ENCODE results near the gene RSBN1L.
"Not testable (repeated sequence)": the region's sequence is repeated elsewhere in the genome, so short reads cannot be mapped to it uniquely, and the experiment has no call there.

RSBN1L gene

GRCh38 chr7:77778535-77778934, 82.3 kb downstream of the RSBN1L start:
- no peak for DNase-seq

GRCh38 chr7:77782383-77782782, 86.1 kb downstream of the RSBN1L start:
- DNase-seq: no peak

GRCh38 chr7:77783111-77783510, 86.9 kb downstream of the RSBN1L start:
- DNase-seq: no peak

GRCh38 chr7:77783545-77783944, 87.3 kb downstream of the RSBN1L start:
- no peak for DNase-seq

- not testable (repeated sequence) for DNase-seq
These were observed 88.2 kb downstream of the RSBN1L start for GRCh38 chr7:77784426-77784825.

GRCh38 chr7:77786018-77786417, 89.8 kb downstream of the RSBN1L start:
- no peak for DNase-seq

GRCh38 chr7:77786741-77787140, 90.5 kb downstream of the RSBN1L start:
- DNase-seq: no peak

- no peak for DNase-seq
These were observed 92.2 kb downstream of the RSBN1L start for GRCh38 chr7:77788327-77788902.

GRCh38 chr7:77791336-77791735, 95.1 kb downstream of the RSBN1L start:
- DNase-seq: no peak

GRCh38 chr7:77791956-77792355, 95.7 kb downstream of the RSBN1L start:
- DNase-seq: no peak

- no peak for DNase-seq
These were observed 97.7 kb downstream of the RSBN1L start for GRCh38 chr7:77794000-77794399.

- no peak for DNase-seq
These were observed 99.8 kb downstream of the RSBN1L start for GRCh38 chr7:77796109-77796508.

- DNase-seq: no peak
These were observed 100.7 kb downstream of the RSBN1L start for GRCh38 chr7:77796960-77797359.

GRCh38 chr7:77797734-77798393, 101.6 kb downstream of the RSBN1L start:
- peak in 1 of 4 experiments; percentile 54 for DNase-seq

- peak; percentile 83 to 92 (median 90) for DNase-seq
These were observed 102.3 kb downstream of the RSBN1L start, which contains the start of the genes PHTF2 and TMEM60 for GRCh38 chr7:77798394-77799077. TSS of gene PHTF2 (plus strand) at chr7:77798773. TSS of gene TMEM60 (minus strand) at chr7:77798434. CDS start at chr7:77794373, 4,061 bp downstream.

GRCh38 chr7:77799078-77799964, 103.1 kb downstream of the RSBN1L start:
- DNase-seq: no peak

- DNase-seq: no peak
These were observed 103.9 kb downstream of the RSBN1L start for GRCh38 chr7:77800158-77800557.

- DNase-seq: no peak
These were observed 104.5 kb downstream of the RSBN1L start for GRCh38 chr7:77800730-77801129.

- DNase-seq: no peak
These were observed 106.5 kb downstream of the RSBN1L start for GRCh38 chr7:77802557-77803405.

- no peak for DNase-seq
These were observed 110.2 kb downstream of the RSBN1L start for GRCh38 chr7:77806425-77806824.

- DNase-seq: no peak
These were observed 112.3 kb downstream of the RSBN1L start for GRCh38 chr7:77808517-77808916.

Data from activated naive CD4-positive, alpha-beta T cell (primary cell).